PC-9 (cell line): Measurements from ENCODE around the gene LRCOL1.

Experiments
- EZH2 ChIP-seq: fragments of 200-600 bp; sonication (generic); IDR thresholded peaks from 2 replicates; pipeline ENCODE4 v1.8.0; 2017; ENCODE audit warnings: antibody characterized with exemption, low read depth
- TF ChIP-seq, protein P1 (sequence below): fragments of 200-600 bp; sonication (generic); conservative IDR thresholded peaks from 2 replicates; pipeline ENCODE4 v1.6.1; 2017; ENCODE audit warnings: mixed run types, antibody characterized with exemption, mild to moderate bottlenecking, moderate library complexity

DNA sequence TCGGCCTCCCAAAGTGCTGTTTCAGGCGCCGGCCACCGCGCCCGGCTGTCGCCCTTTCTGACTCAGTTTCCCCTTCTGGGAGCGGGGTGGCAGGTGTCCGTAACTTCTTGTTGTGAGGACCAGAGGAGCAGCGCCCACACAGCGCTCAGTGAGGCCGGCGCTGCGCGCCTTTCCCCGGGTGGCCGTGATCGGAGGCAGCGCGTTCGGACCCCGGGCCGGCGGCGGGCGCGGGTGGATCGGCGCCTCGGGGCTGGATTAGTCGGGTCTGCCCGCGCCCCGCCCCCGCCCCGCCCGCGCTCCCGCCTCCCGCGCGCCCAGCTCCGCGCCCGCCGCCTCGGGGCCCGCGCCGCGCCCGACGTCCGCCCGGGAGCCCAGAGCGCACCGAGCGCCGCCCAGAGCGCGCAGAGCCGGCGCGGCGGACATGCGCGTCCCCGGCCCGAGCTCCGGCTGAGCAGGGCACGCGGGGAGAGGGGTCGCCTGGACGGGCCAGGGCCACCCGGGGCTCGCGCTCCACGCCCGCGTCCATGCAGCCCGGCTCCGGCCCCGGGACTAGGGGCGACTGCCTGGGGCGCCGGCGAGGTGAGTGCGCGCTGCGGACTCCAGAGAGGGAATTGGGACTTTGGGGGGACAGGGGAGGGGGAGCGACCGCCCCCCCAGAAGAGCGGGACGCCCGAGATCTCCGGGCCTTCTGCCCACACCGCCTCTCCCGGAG is 50.6 kb downstream of the LRCOL1 start:
- TF ChIP-seq, protein P1, sequence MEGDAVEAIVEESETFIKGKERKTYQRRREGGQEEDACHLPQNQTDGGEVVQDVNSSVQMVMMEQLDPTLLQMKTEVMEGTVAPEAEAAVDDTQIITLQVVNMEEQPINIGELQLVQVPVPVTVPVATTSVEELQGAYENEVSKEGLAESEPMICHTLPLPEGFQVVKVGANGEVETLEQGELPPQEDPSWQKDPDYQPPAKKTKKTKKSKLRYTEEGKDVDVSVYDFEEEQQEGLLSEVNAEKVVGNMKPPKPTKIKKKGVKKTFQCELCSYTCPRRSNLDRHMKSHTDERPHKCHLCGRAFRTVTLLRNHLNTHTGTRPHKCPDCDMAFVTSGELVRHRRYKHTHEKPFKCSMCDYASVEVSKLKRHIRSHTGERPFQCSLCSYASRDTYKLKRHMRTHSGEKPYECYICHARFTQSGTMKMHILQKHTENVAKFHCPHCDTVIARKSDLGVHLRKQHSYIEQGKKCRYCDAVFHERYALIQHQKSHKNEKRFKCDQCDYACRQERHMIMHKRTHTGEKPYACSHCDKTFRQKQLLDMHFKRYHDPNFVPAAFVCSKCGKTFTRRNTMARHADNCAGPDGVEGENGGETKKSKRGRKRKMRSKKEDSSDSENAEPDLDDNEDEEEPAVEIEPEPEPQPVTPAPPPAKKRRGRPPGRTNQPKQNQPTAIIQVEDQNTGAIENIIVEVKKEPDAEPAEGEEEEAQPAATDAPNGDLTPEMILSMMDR: no peak
- TF ChIP-seq EZH2: no peak
